ENCODE results near the gene RFC4. TPM values are rescaled to one million over a fixed set of nuclear protein-coding genes. Genes with fewer than 3 reads are reported as not detected.

Gene RFC4
- total RNA-seq, 4 donors from 2014 or later = 6.1 to 26.4 (median 10.6) TPM

GRCh38 chr3:186826976-186827857, 20.9 kb upstream of the RFC4 start:
- H3K27ac ChIP-seq = peak overlapping the region in 1 of 4 donors; percentile 73
- peak; percentile 74 to 88 (median 85) for DNase-seq
- peaks cover 0 to 14% (median 11%) of the 10 kb centered on the region in 4 donors for H3K4me1 ChIP-seq
- TF ChIP-seq POLR2A (IDR thresholded peaks at IDR 0.05) = no peak
- TF ChIP-seq, protein P1, sequence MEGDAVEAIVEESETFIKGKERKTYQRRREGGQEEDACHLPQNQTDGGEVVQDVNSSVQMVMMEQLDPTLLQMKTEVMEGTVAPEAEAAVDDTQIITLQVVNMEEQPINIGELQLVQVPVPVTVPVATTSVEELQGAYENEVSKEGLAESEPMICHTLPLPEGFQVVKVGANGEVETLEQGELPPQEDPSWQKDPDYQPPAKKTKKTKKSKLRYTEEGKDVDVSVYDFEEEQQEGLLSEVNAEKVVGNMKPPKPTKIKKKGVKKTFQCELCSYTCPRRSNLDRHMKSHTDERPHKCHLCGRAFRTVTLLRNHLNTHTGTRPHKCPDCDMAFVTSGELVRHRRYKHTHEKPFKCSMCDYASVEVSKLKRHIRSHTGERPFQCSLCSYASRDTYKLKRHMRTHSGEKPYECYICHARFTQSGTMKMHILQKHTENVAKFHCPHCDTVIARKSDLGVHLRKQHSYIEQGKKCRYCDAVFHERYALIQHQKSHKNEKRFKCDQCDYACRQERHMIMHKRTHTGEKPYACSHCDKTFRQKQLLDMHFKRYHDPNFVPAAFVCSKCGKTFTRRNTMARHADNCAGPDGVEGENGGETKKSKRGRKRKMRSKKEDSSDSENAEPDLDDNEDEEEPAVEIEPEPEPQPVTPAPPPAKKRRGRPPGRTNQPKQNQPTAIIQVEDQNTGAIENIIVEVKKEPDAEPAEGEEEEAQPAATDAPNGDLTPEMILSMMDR (IDR thresholded peaks at IDR 0.05) = no peak
- H3K27me3 ChIP-seq = peaks cover 0 to 21% of the 10 kb centered on the region in 2 donors
- peak overlapping the region; percentile 57 to 73 (median 66) for H3K4me3 ChIP-seq
- H3K36me3 ChIP-seq = no peaks in the 10 kb centered on the region
- no peaks in the 10 kb centered on the region for H3K9me3 ChIP-seq

GRCh38 chr3:186826410-186826975, 20.2 kb upstream of the RFC4 start:
- peaks cover 0 to 21% of the 10 kb centered on the region in 2 donors for H3K27me3 ChIP-seq
- H3K36me3 ChIP-seq = no peaks in the 10 kb centered on the region
- H3K27ac ChIP-seq = peak overlapping the region in 1 of 4 donors; percentile 73
- H3K4me1 ChIP-seq = peaks cover 0 to 14% (median 11%) of the 10 kb centered on the region in 4 donors
- H3K9me3 ChIP-seq = no peaks in the 10 kb centered on the region
- H3K4me3 ChIP-seq = peak overlapping the region; percentile 57 to 73 (median 66)
- peak in 2 of 3 donors; percentile 33 to 51 for DNase-seq
- TF ChIP-seq, protein P1 (IDR thresholded peaks at IDR 0.05) = no peak
- TF ChIP-seq POLR2A (IDR thresholded peaks at IDR 0.05) = no peak

DNA sequence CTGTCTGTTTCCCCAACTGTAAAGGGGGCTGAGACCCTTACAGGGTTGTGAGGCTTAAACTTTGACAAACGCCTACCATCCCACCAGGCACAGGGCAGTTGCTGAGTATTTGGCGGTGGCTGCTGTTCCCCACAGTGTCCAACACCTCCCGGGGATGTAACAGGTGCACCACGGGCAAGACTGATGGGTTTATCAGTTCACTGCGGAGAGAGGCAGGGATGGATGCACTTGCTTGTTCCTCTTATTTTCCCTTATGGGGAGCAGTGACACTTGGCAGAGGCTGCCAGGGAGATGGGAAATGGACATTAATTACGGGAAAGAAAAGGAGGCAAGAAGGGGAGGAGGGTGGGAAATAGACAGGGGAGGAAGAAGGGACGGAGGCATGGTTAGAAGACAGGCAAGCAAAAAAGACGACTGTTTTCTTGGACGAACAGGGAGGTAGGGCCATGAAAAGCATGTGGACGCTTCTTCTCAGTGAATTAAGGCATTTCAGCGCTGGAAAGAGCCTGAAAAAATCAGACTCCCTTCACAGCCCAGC, 19.7 kb upstream of the RFC4 start:
- Histone ChIP-seq H3K9me3 (no peaks in the 10 kb centered on the region), H3K27me3 (peaks cover 0 to 21% of the 10 kb centered on the region in 2 donors), H3K36me3 (no peaks in the 10 kb centered on the region), H3K4me3 (no peak overlapping the region), H3K4me1 (peaks cover 0 to 14% (median 11%) of the 10 kb centered on the region in 4 donors), H3K27ac (no peak overlapping the region)
- TF ChIP-seq, protein P1 (IDR thresholded peaks at IDR 0.05) = no peak
- TF ChIP-seq POLR2A (IDR thresholded peaks at IDR 0.05) = no peak
- peak in 1 of 3 donors; percentile 42 for DNase-seq

GRCh38 chr3:186825294-186825821, 19.1 kb upstream of the RFC4 start:
- Histone ChIP-seq H3K4me3 (no peak overlapping the region), H3K27ac (no peak overlapping the region), H3K4me1 (peaks cover 0 to 14% (median 11%) of the 10 kb centered on the region in 4 donors), H3K36me3 (no peaks in the 10 kb centered on the region), H3K9me3 (no peaks in the 10 kb centered on the region), H3K27me3 (peaks cover 0 to 21% of the 10 kb centered on the region in 2 donors)
- peak in 1 of 3 donors; percentile 46 for DNase-seq
- no peak for TF ChIP-seq POLR2A (IDR thresholded peaks at IDR 0.05)
- TF ChIP-seq, protein P1 (IDR thresholded peaks at IDR 0.05) = no peak

DNA sequence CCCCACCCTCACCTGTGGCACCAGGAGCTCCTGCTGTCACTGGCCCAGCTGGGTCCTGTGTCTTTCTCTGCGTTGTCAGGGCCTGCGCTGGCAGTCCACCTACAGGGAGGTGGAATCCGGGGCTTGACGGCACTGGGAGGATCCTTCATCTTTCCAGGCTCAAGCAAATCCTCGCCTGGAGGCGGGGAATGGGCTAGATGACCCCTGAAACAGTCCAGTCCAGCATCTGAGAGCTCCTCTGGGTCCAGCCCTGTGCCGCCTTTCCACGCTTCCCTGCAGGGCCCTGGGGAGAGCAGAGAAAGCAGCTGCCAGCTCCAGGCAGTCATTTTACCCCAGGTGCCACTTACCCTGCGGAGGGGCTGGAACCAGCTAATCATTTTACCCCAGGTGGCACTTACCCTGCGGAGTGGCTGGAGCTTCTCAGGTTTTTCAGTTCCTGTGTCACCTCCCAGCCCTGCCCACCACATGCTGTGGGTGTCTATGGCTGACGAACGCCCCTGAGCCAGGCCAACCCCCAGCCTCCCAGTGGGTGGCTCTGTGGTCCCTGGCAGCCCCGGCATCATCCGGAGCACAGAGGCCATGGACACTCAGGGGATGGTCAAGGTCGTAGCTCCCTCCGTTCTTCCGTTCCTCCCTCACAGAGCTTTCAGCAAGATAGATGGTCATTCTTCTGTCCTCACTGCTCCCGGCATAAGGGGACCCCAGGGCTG, 18.3 kb upstream of the RFC4 start:
- no peaks in the 10 kb centered on the region for H3K36me3 ChIP-seq
- H3K4me3 ChIP-seq = no peak overlapping the region
- DNase-seq = peak in 1 of 3 donors; percentile 45
- peaks cover 0 to 13% of the 10 kb centered on the region in 2 donors for H3K27me3 ChIP-seq
- TF ChIP-seq, protein P1 (IDR thresholded peaks at IDR 0.05) = no peak
- TF ChIP-seq POLR2A (IDR thresholded peaks at IDR 0.05) = no peak
- no peak overlapping the region for H3K27ac ChIP-seq
- H3K4me1 ChIP-seq = peaks cover 0 to 14% (median 11%) of the 10 kb centered on the region in 4 donors
- H3K9me3 ChIP-seq = no peaks in the 10 kb centered on the region

Measured in Peyer's patch (tissue), 4 donors.